ENCODE measurements around the gene ASRGL1.

Gene ASRGL1

GRCh38 chr11:62394825-62395538 is 57.7 kb downstream of the ASRGL1 start:
- peak; percentile 77 for DNase-seq

- no peak for DNase-seq
Measured at GRCh38 chr11:62395885-62396551, 58.8 kb downstream of the ASRGL1 start.

- DNase-seq, result no peak
Measured at GRCh38 chr11:62398011-62398994, 61.1 kb downstream of the ASRGL1 start.

- DNase-seq, result no peak
Measured at GRCh38 chr11:62399172-62399877, 62.1 kb downstream of the ASRGL1 start.

- DNase-seq, result no peak
Measured at GRCh38 chr11:62399878-62400266, 62.6 kb downstream of the ASRGL1 start.

- DNase-seq, result no peak
Measured at GRCh38 chr11:62400281-62400680, 63.0 kb downstream of the ASRGL1 start.

- no peak for DNase-seq
Measured at GRCh38 chr11:62400760-62401159, 63.5 kb downstream of the ASRGL1 start.

GRCh38 chr11:62401356-62401755 is 64.1 kb downstream of the ASRGL1 start:
- no peak for DNase-seq

GRCh38 chr11:62401811-62402210 is 64.6 kb downstream of the ASRGL1 start:
- DNase-seq, result no peak

- DNase-seq, result peak; percentile 58
Measured at GRCh38 chr11:62402226-62402959, 65.1 kb downstream of the ASRGL1 start.

- DNase-seq, result no peak
Measured at GRCh38 chr11:62402960-62403730, 65.9 kb downstream of the ASRGL1 start.

- no peak for DNase-seq
Measured at GRCh38 chr11:62404435-62404834, 67.2 kb downstream of the ASRGL1 start.

- no peak for DNase-seq
Measured at GRCh38 chr11:62404901-62405300, 67.7 kb downstream of the ASRGL1 start.

GRCh38 chr11:62406034-62406433 is 68.8 kb downstream of the ASRGL1 start:
- DNase-seq, result no peak

GRCh38 chr11:62409831-62410230 is 72.6 kb downstream of the ASRGL1 start:
- DNase-seq, result no peak

GRCh38 chr11:62410972-62411371 is 73.7 kb downstream of the ASRGL1 start:
- DNase-seq, result no peak

GRCh38 chr11:62411524-62411923 is 74.3 kb downstream of the ASRGL1 start:
- DNase-seq, result no peak

GRCh38 chr11:62413060-62413696 is 75.9 kb downstream of the ASRGL1 start:
- no peak for DNase-seq

GRCh38 chr11:62416596-62416995 is 79.3 kb downstream of the ASRGL1 start:
- DNase-seq, result no peak

GRCh38 chr11:62418136-62418535 is 80.9 kb downstream of the ASRGL1 start:
- no peak for DNase-seq

GRCh38 chr11:62418733-62419132 is 81.5 kb downstream of the ASRGL1 start, which contains the start of gene SCGB1A1:
TSS of gene SCGB1A1 (plus strand) at chr11:62419033. CDS start at chr11:62419096, 63 bp downstream.
- DNase-seq, result no peak
